HG03378 (cell line): ENCODE data around the gene FCER2.
"Not testable (repeated sequence)": the region's sequence is repeated elsewhere in the genome, so short reads cannot be mapped to it uniquely, and the experiment has no call there.

Experiments
- ATAC-seq: cut with Tn5 transposase; IDR thresholded peaks from one replicate; pipeline ENCODE4 v1.9.1; 2021; ENCODE audit warnings: mild to moderate bottlenecking, moderate library complexity; ENCODE audit not compliant: unreplicated experiment

FCER2 gene

GRCh38 chr19:7654401-7654800 is 47.5 kb downstream of the FCER2 start:
- no peak for ATAC-seq

- peak; percentile 46 for ATAC-seq
These were observed 49.8 kb downstream of the FCER2 start for GRCh38 chr19:7652061-7652641.

GRCh38 chr19:7650148-7650547 is 51.8 kb downstream of the FCER2 start:
- no peak for ATAC-seq

- ATAC-seq = no peak
These were observed 53.5 kb downstream of the FCER2 start for GRCh38 chr19:7648265-7649014.

GRCh38 chr19:7647156-7647555 is 54.8 kb downstream of the FCER2 start:
- ATAC-seq = no peak

GRCh38 chr19:7646426-7646700 is 55.6 kb downstream of the FCER2 start:
- ATAC-seq = no peak

GRCh38 chr19:7645656-7646425 is 56.1 kb downstream of the FCER2 start:
- no peak for ATAC-seq

- ATAC-seq = no peak
These were observed 56.8 kb downstream of the FCER2 start for GRCh38 chr19:7645163-7645562.

- no peak for ATAC-seq
These were observed 57.4 kb downstream of the FCER2 start for GRCh38 chr19:7644550-7644877.

GRCh38 chr19:7643629-7644549 is 58.0 kb downstream of the FCER2 start:
- ATAC-seq = not testable (repeated sequence)

- ATAC-seq = no peak
These were observed 58.9 kb downstream of the FCER2 start for GRCh38 chr19:7643031-7643415.

- ATAC-seq = no peak
These were observed 59.5 kb downstream of the FCER2 start for GRCh38 chr19:7642295-7643030.

- ATAC-seq = no peak
These were observed 60.3 kb downstream of the FCER2 start for GRCh38 chr19:7641290-7642276.

GRCh38 chr19:7640803-7641202 is 61.1 kb downstream of the FCER2 start:
- no peak for ATAC-seq

GRCh38 chr19:7639863-7640348 is 62.0 kb downstream of the FCER2 start:
- no peak for ATAC-seq

- ATAC-seq = no peak
These were observed 63.0 kb downstream of the FCER2 start for GRCh38 chr19:7638802-7639465.
